Urothelium cell line (cell line): ENCODE measurements around the gene CCDC179.

ENCODE experiments used
- DNase-seq: peaks from one replicate; pipeline ENCODE4 v3.0.0; 2011; ENCODE audit warnings: low spot score, mixed read lengths
- FAIRE-seq: peaks from 2 replicates; lab custom pipeline; 2011; peaks lifted over from hg19 to GRCh38; lab: Jason Lieb, UNC

The CCDC179 gene

DNA sequence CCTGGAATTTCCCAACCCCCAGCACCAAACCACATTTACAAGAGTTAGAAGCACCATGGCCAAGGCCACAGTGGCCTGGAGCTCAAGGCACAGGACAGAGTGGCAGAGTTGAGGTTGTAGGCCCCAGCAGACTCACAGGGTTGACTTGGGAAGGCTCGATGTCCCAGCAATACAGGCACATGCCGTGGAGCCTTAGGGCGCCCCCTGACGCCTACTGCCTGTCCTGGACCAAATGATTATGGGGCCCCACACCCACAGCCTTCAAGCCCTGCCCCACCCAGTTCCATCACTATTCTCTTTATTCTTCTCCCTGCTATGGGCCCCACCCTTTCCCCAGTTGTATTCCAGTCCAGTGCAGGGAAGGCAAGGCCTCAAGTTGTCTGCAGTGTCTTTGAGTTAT, at the start of gene CCDC179:
Gene CCDC179, minus strand, starts transcription at position 234 of the 400 bp plus-strand sequence. Its CDS starts 53 bp downstream, at position 181.
- DNase-seq, result no peak
- no peak for FAIRE-seq

DNA sequence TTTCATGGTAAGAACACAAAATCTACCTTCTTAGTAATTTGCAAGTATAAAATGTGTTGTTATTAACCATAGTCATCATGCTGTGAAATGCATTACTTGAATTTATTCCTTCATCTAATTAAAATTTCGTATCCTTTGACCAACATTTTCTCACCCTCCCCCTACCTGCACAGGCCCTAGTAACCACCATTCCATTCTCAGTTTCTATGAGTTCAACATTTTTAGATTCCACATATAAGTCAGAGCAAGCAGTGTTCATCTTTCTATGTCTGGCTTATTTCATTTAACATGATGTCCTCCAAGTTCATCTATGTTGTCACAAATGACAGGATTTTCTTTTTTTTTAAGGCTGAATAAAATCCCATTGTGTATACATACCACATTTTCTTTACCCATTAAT, 43.5 kb upstream of the CCDC179 start:
- no peak for DNase-seq
- no peak for FAIRE-seq

DNA sequence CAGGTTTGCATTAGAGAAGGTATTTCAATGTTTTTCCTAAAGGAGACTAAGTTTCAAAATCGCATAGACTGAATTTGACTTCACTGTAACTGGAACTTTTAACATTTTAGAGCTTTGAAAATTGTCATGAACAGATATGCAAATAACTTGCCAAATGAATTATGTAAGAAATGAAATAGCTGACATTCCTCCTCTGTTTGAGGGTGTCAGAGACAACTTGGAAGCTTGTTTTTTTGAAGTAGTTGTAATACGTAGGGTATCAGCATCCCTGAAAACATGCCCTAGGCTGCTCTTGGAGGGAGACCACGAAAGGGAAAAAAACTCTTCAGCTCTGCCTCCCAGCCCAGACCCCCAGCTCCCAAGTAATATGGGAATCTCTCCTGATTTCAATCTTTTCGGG, 41.3 kb upstream of the CCDC179 start:
- no peak for DNase-seq
- no peak for FAIRE-seq

DNA sequence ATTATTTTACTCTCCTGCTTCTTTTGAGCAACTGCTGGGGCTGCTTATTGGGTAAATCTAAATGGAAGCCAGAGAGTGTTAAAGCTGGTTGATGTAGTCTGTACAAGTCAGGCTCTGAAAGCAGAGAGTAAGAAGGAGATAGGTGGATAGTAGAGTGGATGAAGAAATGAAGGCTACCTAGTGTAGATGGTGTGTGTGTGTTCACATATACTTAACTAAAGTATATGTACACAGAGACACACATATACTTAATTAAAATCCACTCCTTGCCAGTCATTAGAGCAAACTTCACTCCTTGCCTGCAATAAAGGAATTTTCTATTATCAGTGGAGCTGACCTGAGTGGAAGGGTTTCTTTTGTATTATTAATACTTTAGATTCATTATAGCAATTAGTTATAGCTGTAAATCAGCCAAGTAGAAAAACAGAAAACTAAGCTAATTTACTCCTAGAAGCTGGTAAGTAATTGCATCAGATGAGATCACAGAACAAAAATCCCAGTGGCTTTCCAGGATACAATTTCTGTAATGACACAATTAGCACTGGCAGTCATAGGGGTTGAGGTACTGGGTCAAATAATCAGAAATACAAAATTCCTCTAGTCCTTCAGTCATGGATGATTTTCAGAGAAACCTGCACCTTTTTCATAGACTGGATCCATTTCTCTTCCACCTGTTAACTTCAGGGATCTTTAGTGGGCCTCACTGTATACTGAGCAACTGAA, 40.7 kb upstream of the CCDC179 start:
- no peak for FAIRE-seq
- no peak for DNase-seq

DNA sequence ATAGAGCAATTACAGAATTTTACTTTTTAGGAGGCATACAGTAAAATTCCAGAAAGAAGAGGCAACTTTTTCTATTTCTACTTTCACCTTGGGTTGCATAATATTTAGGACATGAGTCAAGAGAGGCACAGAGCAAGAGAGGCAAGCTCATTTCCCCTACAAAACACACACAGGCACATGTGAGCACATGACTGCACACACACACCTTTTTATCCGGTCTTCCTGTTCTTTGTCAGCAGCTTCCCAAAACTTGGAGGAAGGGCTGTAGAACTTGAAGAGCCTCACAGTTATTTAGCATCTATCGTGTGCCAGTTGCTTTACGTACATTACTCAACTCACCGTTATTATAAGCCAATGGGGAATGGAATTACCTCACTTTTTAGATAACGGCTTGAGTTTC, 37.8 kb upstream of the CCDC179 start:
- DNase-seq (no peak), FAIRE-seq (no peak)

DNA sequence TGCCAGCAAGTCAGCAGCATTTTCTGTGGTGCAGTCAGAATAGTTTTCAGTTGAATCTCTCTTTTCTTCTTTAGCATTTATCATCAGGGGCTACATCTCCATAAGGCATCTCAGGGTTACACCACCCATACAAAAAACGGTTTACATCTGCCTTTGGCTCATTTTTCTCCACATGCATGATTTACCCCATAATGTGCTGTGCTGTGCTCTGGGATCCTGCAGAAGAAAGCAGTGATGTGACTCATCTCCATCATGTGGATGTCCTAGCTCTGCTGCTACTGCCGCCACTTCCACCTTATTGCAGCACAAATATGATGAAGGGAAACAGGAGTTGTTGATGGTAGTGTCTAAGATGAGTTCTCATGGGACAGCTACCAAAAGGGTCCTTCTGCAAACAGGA, 30.0 kb upstream of the CCDC179 start:
- no peak for DNase-seq
- FAIRE-seq, result no peak

DNA sequence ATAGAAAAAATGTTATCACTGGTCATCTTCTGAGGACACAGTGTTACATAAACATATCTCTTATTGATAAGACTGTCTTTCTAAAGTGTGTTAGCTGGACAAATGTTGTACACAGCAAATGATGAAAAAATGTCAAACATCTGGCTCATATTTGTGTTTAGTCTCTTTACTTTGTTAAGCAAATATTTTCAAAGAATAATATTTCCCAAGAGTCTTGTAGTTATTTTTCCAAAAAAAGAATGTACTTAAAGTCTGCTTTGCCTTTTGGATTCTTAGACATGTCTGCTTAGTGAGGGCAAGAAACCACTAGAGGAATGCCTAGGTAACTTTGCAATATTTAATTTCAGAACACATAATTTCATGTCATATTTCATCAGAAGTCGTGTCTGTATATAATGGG, 23.9 kb upstream of the CCDC179 start:
- FAIRE-seq, result no peak

DNA sequence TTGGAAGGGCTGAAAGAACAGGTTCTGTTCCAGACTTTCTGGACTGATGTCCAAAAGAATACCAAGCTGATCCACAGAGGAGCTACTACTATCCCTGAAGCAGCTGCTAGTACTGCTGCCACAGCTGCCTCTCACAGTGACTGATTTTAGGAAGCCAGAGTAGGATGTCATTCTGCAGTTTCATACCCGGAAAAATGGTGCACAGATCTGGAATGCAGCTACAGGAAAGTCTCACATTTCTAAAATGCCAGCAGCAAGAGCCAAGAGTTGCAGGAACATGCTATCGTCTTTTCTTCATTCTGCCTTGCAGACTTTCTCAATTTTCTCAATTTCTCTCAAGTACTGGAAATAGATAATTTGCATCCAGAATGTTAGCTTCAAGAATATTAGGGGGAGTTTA, 19.4 kb upstream of the CCDC179 start:
- no peak for FAIRE-seq
- no peak for DNase-seq

More for the DNA sequence above, 23.9 kb upstream of the CCDC179 start:
- no peak for DNase-seq

DNA sequence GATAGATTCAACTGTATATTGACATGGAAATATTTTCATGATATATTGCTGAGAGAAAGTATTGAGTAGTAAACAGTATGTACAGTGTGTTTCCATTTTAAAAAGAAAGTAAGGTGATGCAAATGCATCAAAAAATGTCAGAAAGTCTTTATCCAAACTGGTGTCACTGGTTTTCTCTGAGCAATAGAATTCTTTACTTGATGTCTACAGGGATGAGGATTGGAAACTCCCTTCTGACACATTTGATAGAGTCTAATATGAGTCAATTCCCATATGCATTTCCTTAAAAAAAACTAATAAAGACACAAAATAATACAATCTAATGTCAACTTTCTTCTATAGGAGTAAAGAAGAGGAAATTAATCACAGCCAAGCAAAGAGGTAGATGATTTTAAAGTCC, 18.3 kb upstream of the CCDC179 start:
- DNase-seq (no peak), FAIRE-seq (no peak)

DNA sequence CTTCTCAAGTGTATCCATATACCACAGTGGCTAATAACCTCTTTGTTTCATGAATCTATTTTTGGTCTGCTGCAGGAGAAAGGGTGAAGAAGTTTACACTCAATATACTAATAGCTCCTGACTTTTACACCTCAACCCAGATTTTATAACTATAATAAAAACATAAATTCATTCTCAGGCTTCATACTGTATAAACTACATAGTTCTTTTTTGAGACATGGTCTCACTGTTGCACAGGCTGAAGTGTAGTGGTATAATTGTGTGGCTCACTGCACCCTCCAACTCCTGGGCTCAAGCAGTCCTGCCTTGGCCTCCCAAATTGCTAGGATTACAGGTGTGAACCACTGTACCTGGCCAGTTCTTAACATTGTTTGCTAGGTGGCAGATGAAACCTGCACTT, 17.8 kb upstream of the CCDC179 start:
- FAIRE-seq, result no peak
- no peak for DNase-seq

DNA sequence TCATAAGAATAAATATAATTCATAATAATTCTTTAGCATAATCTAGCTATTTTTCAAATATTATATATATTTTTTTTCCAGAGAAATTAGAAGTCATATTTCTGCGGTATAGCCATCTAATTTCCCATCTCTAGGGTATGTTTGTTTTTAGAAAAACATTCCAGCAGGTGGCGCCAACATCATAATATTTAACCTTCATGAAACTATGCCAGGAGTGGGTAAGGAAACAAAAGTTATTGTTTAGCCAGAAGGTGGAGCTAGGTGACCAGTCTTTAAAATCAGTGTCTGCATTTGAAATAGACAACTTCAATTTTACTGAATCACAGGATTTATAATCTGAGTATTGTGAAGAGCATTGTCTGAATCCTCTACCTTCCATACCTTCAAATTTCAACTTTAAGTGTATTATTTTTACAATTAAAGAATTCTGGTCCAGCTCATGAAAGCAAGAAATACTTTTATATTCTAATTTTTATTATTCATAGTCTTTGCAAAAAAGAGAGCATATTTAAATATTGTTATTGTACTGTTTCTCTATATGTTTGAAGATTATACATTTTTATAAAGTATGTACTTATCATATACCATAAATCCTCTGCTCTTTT, 15.7 kb upstream of the CCDC179 start:
- FAIRE-seq (no peak), DNase-seq (peak; percentile 50)

DNA sequence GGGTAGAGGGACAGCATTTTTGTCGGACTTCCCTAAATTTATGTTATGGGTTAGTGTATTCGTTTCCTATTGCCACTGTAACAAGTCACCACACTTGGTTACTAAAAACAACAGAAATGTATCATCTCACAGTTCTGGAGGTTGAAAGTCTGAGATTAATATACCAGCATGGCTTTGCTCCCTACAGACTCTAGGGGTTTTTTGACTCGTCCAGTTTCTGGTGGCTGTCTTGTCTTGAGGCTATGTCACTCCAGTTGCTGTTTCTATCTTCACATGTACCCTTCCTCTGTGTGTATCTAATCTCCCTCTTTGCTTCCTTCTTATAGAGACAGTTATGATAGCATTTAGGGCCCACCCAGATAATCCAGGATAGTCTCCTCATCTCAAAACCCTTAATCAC, 9.1 kb upstream of the CCDC179 start:
- DNase-seq, result no peak

DNA sequence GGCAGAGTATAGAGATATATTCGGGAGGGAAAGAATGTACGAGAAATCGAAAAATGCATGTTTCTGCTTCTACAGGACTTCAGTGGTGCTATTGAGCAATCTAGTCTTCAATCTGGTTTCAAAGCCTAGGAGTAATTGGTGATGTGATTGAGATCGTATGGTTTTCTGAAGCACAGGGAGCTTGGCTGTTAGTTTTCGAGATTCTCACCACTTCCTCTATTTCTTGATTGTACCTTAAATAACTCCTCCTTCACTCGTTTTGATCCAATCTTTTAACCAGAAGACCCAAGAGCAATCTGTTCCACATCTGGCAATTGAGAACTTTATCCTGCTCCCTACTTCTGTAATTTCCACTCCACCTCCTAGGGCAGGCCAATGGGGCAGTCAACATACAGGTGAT, 518 bp downstream of the CCDC179 start:
- DNase-seq (no peak), FAIRE-seq (no peak)

More for the DNA sequence above, 9.1 kb upstream of the CCDC179 start:
- FAIRE-seq, result no peak

DNA sequence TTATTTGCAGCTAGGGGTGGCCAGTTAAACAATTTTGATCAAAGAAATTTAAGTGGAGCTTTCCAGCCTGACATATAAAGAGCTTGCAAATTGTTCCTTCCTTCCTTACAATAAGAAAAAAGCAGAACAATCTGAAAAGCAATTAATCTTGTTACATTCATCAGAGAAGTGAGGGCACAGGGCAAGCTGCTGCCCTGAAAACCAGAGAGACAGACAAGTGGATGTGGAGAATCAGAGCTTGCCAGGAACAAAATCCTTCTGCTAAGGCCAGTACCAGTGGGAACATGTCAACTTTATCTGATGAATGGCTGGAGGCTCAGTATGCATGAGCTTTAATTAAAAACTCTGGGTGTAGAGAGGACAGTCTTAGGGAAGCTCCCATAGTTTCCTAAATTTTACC, 8.8 kb downstream of the CCDC179 start:
- DNase-seq (no peak), FAIRE-seq (no peak)

DNA sequence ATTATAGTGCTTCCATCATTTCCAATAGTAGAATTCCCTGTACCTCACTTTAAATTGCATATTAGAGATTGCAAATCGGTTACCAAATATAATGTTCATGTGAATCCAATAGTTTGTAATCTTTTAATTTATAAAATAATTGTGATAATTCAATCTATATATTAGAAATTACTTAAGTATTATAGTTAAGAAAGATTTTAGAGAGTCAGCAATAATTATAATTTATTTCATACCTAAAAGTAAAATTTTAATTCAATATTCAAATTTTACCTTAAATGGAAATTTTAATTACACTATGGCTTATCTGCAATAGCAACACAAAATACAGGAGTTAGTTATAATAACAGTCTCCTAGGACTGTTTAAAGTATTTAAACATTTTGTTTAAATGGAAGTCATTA, 13.5 kb downstream of the CCDC179 start:
- FAIRE-seq (no peak), DNase-seq (no peak)

DNA sequence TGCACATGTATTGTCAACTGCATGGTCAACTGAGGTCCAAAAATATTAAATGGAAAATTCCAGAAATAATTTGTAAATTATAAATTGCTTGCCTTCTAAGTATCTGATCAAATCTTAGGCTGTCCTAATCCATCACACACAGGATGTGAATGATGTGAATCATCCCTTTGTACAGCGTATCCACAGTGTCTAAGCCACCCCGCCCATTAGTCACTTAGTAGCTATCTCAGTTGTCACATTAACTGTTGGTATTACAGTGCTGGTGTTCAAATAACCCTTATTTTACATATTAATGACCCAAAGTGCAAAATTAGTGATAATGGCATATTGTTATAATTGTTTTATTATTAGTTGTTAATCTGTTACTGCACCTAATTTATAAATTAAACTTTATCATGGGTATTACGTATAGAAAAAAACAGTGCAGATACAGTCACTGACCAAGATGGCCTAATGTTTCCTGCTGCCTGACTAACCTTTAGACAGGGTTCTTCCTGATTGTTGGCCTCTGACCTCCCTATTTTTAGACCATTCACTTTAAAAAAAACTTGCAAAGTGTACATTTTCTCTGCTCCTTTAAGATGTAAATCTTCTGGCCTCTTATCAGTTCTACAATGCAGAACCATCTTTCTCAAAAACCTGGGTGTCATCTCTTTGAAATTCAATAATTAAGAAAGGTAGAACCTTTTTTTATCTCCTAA, 27.8 kb downstream of the CCDC179 start:
- DNase-seq (no peak), FAIRE-seq (no peak)

DNA sequence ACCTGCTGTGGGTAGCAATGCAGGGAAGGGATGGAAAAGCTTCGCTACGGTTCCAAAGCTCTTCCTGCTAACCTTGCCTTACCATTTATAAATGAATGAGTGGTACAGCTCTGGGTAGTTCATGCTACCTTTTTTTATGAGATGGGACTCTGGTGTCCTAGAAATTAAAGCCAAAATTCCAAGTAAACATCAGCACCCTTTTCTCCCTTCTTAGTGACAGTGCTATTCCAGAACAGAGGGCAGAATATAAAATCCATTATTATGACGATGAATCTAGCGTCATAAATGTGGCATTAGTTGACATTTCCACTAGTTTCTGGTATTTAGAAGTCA, 30.2 kb downstream of the CCDC179 start:
- FAIRE-seq, result no peak
- no peak for DNase-seq

DNA sequence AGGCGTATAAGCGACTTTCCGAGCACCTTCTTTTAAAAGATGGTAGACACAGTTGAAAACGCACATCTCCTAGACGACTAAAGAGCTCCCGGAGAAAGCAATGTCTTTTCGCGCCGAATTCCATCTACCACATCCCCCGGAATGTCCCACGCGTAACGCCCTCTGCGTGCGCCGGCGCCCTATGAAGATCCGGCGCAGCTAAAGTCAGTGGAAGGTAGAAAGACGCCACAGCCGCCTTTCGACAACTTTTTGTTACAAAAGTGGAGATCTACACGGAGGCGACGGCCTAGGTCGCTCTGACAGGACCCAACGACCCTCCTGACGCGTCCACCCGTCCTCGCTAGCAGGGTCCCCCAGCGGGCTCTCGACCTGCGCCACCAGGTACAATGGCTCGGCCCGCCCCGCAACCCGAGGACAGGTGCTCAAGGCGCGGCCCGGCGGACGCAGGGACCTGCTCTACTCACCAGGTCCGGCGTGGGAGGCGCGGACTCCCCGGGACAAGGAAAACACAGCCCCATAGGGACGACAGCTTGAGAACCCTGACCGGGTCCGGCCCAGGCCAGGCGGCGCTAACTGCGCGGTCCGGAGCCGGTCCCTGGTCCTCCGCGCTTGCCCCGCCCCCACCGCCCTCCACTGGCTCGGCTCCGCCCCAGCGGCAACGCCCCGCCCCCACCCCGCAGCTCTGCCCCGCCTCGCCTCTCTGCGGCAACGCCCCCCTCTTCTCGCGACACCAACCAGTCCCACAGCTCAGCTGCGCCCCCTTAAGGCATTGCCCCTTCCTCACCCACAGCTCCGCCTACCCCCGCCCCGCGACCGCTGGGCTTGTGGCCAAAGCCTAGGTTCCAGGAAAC, 30.8 kb downstream of the CCDC179 start, which contains the start of gene SVIP:
Gene SVIP, minus strand, starts transcription at position 571 of the 851 bp plus-strand sequence. Its CDS starts 53 bp downstream, at position 518.
- FAIRE-seq (peak; percentile 94), DNase-seq (peak; percentile 95)

DNA sequence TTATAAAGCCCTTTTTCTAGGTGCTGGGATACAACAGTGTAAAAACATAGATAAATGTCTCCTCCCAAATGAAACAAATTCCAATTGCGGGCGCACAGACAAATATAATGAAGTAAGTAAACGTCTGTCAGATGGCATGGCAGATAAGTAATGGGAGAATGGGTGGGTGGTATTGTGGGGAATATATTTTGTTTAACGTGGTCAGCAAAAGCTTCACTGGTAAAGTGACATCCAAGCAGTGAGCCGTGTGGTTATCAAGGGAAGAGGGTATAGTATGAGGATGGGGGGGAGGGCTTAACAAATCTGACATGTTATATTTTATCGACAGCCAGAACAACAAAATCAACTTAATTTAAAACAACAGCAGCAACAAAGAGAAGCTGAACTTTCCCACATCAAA, 31.9 kb downstream of the CCDC179 start:
- no peak for DNase-seq
- no peak for FAIRE-seq

DNA sequence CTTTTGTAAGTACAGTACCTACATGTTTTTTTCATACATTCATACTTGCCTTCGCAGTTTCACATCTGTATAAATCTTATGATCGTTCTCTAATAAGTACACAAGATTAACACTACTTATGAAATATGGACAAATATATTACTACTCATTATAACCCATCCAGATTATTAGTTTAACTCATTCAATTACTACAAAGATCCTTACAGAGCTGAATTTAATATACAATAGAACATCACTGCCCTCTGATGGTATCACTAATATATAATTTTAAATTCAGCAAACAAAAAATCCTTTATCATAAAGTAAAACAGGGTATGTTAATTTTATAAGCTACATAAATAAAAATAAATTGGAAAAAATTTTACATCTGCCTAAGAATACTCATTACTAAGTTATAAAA, 38.1 kb downstream of the CCDC179 start:
- no peak for FAIRE-seq
- no peak for DNase-seq

DNA sequence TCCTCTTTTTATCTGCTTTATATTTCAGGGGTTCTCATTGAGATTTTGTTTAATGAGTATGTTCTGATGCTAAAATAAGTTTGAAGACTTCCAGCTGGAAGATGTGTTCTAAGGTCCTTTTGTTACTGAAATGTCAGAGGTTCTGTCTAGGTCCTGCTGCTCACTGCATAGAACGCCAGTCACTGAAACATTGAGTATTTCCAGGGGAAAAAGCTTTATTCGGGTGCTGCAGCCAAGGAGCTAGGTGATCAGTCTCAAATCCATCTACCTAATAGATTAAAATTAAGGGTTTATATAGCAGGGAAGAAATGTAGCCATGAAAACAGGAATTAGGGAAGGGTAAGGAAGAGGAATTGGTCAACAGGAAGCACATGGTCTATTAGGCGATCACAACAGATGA, 50.4 kb downstream of the CCDC179 start:
- no peak for FAIRE-seq

More for the DNA sequence above, 50.4 kb downstream of the CCDC179 start:
- DNase-seq, result no peak
